Activated CD4-positive, alpha-beta T cell treated with anti-CD3 and anti-CD28 coated beads for 24 hours (primary cell): ENCODE measurements around the gene DHX30.
"Not testable (repeated sequence)": the region's sequence is repeated elsewhere in the genome, so short reads cannot be mapped to it uniquely, and the experiment has no call there.

ENCODE experiments used
- DNase-seq, 2 donors: peaks; one replicate each; pipeline ENCODE4 v3.0.0-alpha.2; 2020; ENCODE audit warnings: low read depth in 2 of 2

The DHX30 gene

DNA sequence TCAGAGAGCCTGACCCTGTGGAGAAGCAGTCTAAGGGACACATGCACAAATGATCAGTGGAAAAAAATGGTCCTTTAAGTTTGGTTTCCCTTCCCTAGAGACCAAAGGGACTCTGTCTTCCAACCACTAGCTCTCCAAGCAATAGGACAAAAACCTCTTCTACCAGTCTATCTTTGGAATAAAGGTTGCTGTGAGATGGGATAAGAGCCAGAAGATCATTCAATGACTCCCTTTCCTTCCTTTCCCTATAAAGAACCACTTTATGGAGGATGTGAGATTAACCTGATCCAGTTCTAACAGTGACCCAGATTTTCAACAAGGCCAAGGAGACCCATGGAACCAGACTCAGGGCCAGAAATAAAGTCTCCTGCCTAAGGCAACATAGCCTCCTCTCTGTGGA is 74.8 kb downstream of the DHX30 start:
- no peak for DNase-seq

GRCh38 chr3:47882338-47882737 is 79.4 kb downstream of the DHX30 start:
- DNase-seq, result no peak

GRCh38 chr3:47884603-47885002 is 81.7 kb downstream of the DHX30 start:
- DNase-seq, result no peak

DNA sequence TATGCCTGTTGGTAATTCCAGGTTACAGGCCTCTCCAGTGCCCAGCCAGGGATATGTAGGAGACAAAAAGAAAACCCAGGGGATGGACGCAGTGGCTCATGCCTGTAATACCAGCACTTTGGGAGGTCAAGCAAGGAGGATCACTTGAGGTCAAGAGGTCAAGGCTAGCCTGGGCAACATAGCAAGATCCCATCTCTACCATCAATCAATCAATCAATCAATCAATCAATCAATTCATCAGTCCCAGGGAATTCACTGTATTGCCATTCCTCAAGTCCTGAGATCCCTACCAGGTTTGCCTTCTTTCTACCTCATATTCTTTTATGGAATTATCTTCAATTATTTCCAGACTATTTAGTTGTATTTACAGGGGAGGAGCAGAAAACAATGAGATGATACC is 82.2 kb downstream of the DHX30 start:
- DNase-seq, result no peak

GRCh38 chr3:47887991-47888390 is 85.1 kb downstream of the DHX30 start:
- not testable (repeated sequence) for DNase-seq

GRCh38 chr3:47888986-47889757 is 86.2 kb downstream of the DHX30 start:
- DNase-seq, result no peak

GRCh38 chr3:47890126-47890827 is 87.3 kb downstream of the DHX30 start:
- DNase-seq, result no peak

GRCh38 chr3:47890828-47891612 is 88.1 kb downstream of the DHX30 start:
- DNase-seq, result no peak

GRCh38 chr3:47891613-47892005 is 88.7 kb downstream of the DHX30 start:
- no peak for DNase-seq

DNA sequence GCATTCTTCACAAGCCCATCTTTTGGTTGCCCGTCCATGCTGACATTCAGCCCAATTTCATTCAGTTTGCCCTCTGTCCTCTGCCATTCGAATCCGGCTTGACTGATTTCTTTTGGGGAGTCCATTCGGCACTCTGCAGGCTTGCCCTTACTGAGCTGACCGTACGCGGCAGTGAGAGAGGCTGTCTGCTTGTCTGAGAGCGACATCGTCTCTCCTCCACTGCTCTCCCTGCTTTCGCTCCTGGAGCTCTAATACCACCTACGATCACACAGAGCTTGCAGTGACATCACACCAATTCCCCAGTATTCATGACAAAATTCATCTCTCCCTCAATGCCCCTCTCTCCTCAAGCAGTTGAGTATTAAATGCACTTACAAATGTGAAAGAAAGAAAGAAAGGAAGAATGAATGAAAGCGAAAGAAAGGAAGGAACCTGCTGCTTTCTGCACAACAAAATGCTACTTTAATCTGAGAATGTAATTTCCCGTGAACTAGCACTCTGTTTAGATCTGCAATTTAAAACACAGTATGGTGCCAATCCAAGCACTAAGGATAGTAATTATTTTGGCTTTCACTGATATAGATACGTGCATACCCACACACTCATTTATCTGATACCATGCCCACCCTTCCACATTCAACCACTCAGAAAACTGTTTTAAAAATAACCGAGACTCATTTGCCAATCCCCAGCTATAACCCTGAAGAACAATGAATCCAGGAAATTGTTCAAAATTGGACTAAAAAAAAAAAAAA is 89.5 kb downstream of the DHX30 start:
- DNase-seq, result no peak

- DNase-seq, result no peak
Measured at GRCh38 chr3:47895241-47895640, 92.3 kb downstream of the DHX30 start.

DNA sequence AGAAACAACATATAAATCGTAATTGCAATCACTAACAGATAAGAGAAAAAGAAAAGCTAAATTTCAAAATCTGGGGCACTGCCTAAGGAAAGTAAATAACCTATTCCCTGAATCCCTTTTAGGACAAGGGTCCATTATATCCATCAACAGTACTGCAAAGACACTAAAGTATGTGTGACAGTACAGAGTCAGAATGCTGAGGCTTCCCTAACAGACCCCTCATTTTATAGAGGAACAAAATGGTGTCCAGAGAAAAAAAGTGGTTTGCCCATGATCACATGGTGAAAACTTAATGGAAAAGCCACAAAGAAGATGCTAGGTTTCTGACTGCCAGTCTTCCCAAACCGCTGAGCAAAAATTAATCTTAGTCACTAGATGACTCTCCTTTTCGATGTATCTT is 93.8 kb downstream of the DHX30 start:
- DNase-seq, result no peak

DNA sequence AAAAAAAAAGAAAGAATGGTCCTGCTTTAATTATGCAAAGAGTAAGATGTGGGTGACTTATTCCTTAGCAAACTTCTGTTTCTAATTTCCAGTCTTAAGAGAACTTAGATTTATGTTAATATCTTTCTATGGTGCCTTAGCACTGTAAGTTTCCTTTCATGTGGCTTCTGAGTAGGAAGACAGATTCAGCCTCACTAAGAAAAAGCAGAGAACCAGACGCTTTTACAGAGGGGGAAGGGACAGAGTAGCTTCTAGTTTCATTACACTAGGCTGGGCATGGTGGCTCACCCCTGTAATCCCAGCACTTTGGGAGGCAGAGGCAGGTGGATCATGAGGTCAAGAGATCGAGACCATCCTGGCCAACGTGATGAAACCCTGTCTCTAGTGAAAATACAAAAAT is 95.0 kb downstream of the DHX30 start:
- no peak for DNase-seq

DNA sequence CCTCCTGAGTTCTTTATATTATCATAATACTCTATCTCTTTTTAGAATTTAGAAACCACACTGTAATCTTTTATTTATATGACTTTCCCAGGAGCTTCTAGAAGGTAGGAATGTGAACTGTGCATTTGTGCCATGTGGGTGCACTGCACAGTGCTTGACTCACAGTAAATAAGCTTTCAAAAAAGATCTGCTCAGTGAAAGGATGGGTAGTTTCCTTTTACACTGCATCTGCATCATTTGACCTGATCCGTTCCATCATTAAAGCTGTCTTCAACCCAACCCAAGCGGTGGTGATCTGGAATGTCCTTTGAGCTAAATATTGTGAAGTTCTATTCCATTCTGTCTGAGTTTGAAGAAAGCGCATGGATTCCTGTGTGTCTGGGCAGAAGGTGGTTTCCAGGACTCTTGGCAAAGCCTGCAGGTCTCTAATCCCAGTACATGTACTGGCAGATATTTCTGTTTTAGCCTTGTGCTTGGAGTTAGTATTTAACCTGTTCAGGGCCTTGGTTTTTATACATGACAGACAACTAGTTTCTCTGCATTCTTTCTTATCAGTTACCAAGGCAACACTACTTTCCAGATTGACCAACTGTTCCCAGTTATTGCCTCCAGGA is 96.7 kb downstream of the DHX30 start:
- DNase-seq, result no peak
